ACC112 (cell line): ENCODE measurements around the gene RALGAPA2.

ENCODE experiments used
- H2AFZ ChIP-seq: fragments of 200-600 bp; sonication (generic); one replicate; pipeline ENCODE4 v1.6.0; 2017; ENCODE audit warnings: antibody characterized with exemption, low read length; ENCODE audit not compliant: unreplicated experiment
- H3K27ac ChIP-seq: fragments of 200-600 bp; sonication (generic); 2 replicates; pipeline ENCODE4 v1.5.1; 2014; ENCODE audit warnings: low read depth, mild to moderate bottlenecking, antibody characterized with exemption, low read length, moderate library complexity
- H3K27me3 ChIP-seq: fragments of 200-600 bp; sonication (generic); 2 replicates; pipeline ENCODE4 v1.6.1; 2014; ENCODE audit warnings: mild to moderate bottlenecking, antibody characterized with exemption, low read length, moderate library complexity, mixed read lengths; ENCODE audit not compliant: insufficient read depth
- H3K36me3 ChIP-seq: fragments of 200-600 bp; sonication (generic); 2 replicates; pipeline ENCODE4 v1.6.1; 2016; ENCODE audit warnings: mild to moderate bottlenecking, antibody characterized with exemption, low read length, moderate library complexity, mixed read lengths; ENCODE audit not compliant: insufficient read depth
- H3K4me1 ChIP-seq: fragments of 200-600 bp; sonication (generic); one replicate; pipeline ENCODE4 v1.6.1; 2016; ENCODE audit warnings: low read length, mixed read lengths; ENCODE audit not compliant: insufficient read depth, unreplicated experiment, control insufficient read depth
- H3K4me3 ChIP-seq: fragments of 200-600 bp; sonication (generic); 2 replicates; pipeline ENCODE4 v1.5.1; 2014; ENCODE audit warnings: mild to moderate bottlenecking, low read depth, low read length
- H3K79me2 ChIP-seq: fragments of 200-600 bp; sonication (generic); one replicate; pipeline ENCODE4 v1.6.0; 2016; ENCODE audit warnings: low read length; ENCODE audit not compliant: control insufficient read depth, unreplicated experiment, insufficient read depth

RALGAPA2 gene

DNA sequence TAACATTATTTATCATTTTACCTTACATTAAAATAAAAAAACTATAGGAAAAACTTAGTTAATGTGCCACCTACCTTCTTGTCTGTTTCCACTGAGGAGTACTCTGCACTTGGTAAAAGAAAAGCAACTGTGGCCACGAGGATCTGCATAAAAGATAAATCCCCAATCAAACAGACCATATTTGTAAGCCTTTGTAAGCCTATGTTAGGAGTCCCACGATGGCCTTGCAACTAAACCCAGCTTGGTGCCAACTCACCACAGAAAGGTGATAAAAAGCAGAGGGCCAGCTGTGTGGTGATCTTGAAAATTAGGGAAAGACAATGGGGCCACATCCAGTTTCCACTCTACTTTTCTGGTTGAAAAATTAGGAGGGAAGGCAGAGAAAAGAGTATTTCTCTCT is 187.7 kb downstream of the RALGAPA2 start:
- Histone ChIP-seq H3K4me3 (no peak overlapping the region), H3K79me2 (no peaks in the 10 kb centered on the region), H3K27me3 (no peaks in the 10 kb centered on the region), H2AFZ (no peak overlapping the region), H3K4me1 (no peaks in the 10 kb centered on the region), H3K36me3 (no peaks in the 10 kb centered on the region), H3K27ac (no peak overlapping the region)

DNA sequence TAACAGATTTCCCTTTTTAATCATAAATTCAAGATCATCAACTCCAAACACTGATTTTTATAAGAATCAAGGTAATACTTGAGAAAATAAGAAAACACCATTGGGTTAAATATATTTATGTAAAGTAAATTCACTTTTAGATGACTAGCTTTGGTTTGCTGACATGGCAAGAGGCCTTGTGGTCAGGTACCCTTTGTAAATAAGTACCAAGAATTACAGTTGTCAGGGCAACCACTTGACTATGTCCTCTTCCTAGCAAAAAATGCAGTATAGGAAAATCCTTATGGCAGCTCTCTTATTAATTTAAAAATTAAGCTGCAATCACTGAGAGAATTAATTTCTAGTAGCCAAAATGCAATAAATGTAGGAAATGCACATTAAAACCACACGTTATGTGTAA is 190.7 kb downstream of the RALGAPA2 start:
- Histone ChIP-seq H3K36me3 (no peaks in the 10 kb centered on the region), H3K27me3 (no peaks in the 10 kb centered on the region), H3K4me1 (no peaks in the 10 kb centered on the region), H2AFZ (no peak overlapping the region), H3K4me3 (no peak overlapping the region), H3K79me2 (no peaks in the 10 kb centered on the region), H3K27ac (no peak overlapping the region)

DNA sequence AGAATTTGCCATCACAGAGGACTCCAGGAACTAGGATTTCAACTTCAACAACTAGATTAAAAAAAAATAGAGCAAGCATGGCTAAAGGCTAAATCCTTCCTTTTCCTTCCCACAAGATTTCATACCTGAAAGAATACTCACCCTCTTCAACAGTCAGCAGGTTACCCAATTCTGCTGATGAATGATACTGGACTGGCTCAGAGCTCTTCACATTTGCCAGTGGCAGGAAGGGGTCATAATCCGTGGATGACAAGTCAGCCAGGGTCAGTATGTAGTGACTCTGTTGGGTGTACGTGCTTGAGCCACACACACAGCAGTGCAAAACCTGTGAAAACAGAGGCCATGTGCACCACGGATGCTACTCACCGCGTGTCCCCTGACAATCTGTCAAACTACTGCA is 191.7 kb downstream of the RALGAPA2 start:
- Histone ChIP-seq H3K36me3 (no peaks in the 10 kb centered on the region), H3K4me3 (no peak overlapping the region), H3K79me2 (no peaks in the 10 kb centered on the region), H3K27me3 (no peaks in the 10 kb centered on the region), H2AFZ (no peak overlapping the region), H3K4me1 (no peaks in the 10 kb centered on the region), H3K27ac (no peak overlapping the region)

DNA sequence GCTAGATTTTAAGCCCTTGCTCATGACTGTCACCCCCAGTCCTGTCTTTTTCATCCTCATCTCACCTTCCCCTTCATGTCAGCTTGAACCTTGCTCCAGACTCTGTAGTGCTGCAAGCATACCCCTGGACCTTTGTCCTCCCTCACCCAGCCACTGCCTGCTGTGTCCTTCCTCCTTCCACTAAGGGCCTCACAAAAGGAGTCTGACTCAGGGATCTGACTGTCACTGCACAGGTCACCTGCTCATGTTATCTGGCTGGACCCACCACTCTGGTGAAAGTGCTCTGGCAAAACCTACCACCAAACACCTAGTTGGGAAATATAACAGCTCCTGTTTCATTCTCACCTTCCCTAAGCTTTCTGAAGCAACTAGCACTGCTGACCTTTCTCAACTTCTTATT is 193.2 kb downstream of the RALGAPA2 start:
- H3K36me3 ChIP-seq, result no peaks in the 10 kb centered on the region
- H3K4me1 ChIP-seq, result no peaks in the 10 kb centered on the region
- H3K4me3 ChIP-seq, result no peak overlapping the region
- no peaks in the 10 kb centered on the region for H3K79me2 ChIP-seq
- no peaks in the 10 kb centered on the region for H3K27me3 ChIP-seq
- no peak overlapping the region for H2AFZ ChIP-seq
- no peak overlapping the region for H3K27ac ChIP-seq

DNA sequence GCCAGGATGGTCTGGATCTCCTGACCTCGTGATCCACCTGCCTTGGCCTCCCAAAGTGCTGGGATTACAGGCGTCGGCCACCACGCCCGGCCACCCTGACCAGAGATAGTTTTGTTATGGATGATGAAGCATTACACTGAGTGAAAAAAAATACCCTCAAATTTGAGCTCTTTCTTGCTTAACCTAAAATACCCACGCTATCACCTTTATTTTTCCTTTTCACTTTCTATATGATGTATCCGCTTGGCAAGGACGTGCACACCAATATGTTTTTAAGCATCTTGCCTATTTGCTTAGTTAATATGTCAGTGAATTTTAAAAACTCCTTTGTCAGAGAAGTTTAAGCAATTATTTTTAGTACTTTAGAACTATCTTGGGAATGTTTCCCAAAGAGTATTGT is 194.2 kb downstream of the RALGAPA2 start:
- H3K27me3 ChIP-seq, result no peaks in the 10 kb centered on the region
- H3K4me1 ChIP-seq, result no peaks in the 10 kb centered on the region
- no peak overlapping the region for H3K27ac ChIP-seq
- no peak overlapping the region for H3K4me3 ChIP-seq
- no peaks in the 10 kb centered on the region for H3K36me3 ChIP-seq
- H2AFZ ChIP-seq, result no peak overlapping the region
- H3K79me2 ChIP-seq, result no peaks in the 10 kb centered on the region

DNA sequence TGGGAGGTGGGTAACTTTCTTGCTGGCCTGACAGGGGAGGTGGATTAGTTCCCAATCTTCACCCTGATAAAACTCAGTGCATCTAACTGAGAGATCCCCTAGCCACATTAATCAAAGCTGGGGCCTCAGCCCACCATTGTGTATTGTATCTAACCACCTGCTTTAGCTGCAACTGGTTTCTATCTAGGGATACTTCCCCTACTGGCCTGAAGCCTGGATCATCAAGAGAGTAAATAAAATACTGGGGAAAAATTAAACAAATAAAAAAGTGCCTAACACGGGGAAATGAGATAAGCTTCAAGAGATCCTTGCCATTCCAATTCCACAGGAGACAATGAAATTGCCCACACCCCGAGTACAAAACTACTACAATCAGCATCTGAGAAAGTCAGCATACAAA is 195.1 kb downstream of the RALGAPA2 start:
- Histone ChIP-seq H3K27ac (no peak overlapping the region), H3K79me2 (no peaks in the 10 kb centered on the region), H3K4me3 (no peak overlapping the region), H3K4me1 (no peaks in the 10 kb centered on the region), H2AFZ (no peak overlapping the region), H3K27me3 (no peaks in the 10 kb centered on the region), H3K36me3 (peaks cover 3% of the 10 kb centered on the region; the same call in 1 of the 2 replicates)

DNA sequence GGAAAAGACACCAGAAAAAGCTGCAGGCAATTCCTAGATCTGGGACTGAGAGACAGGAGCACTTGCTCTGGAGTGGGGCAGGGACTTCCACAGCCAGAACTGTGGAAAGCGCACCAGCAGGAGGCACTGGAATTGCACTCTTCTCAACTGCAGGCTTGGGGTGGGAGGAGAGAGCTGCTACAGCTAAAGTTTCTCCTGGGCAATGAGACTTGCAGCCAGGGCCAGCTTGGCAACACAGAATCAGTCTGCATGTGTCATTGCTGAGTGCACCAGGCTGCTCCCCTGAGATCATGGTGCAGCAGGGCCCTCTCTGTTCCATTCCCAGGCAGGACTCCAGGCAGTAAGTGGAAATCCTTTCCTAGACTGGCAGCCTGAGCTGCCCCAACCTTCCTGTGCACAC is 198.7 kb downstream of the RALGAPA2 start:
- Histone ChIP-seq H3K4me1 (no peaks in the 10 kb centered on the region), H3K27me3 (no peaks in the 10 kb centered on the region), H2AFZ (no peak overlapping the region), H3K4me3 (no peak overlapping the region), H3K79me2 (no peaks in the 10 kb centered on the region), H3K27ac (no peak overlapping the region), H3K36me3 (peaks cover 3% of the 10 kb centered on the region; the same call in 1 of the 2 replicates)

DNA sequence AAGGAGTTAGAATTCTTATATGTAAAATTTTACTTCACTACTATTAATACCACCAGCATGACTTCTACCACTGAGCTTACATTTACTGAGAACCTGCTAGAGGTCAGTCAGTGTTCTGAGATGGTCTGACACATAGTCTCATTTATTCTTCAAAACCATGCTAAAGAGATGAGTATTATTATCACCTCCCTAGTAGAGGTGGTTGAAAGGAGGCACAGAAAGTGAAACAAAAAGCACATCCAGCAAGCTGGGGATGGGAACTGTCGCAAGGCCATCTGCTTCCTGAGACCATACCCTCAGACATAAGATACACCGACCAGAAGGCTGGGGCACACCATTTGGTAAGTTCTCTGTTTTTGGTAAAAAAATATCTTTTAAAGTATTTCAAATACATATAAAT is 206.9 kb downstream of the RALGAPA2 start:
- no peak overlapping the region for H3K4me3 ChIP-seq
- H3K4me1 ChIP-seq, result no peaks in the 10 kb centered on the region
- H3K27me3 ChIP-seq, result no peaks in the 10 kb centered on the region
- H3K36me3 ChIP-seq, result no peaks in the 10 kb centered on the region
- no peaks in the 10 kb centered on the region for H3K79me2 ChIP-seq
- no peak overlapping the region for H2AFZ ChIP-seq
- H3K27ac ChIP-seq, result no peak overlapping the region

DNA sequence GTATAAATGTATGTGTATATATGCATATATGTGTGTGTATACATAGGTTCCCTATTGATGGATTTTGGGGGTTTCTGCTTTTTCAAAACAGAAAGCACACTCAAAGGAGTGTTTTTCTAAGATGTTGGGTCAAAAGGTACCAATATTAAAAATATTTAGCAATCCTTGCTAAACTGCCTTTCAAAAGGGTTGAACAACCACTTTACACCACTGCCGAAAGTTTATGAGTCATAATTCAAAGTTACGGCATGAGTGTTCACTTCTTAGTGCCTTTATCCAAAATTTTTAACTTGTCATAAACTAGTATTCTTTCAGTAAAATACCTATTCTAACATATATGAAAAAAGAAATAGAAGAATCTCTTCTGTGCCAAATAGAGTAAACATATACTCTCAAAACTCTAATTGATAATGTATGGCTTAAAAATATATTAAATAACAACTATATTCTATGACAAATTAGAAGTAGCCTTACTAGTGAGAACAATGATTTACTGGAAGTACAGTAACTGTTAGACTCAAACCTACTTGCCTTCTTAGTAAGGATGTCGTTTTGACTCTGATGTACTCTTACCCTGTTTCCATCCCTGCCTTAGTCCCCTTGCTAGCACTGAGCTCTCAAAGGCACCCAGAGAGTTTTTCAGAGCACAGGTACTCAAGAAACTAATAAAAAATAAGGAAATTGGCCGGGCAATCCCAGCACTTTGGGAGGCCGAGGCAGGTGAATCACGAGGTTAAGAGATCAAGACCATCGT is 208.5 kb downstream of the RALGAPA2 start:
- Histone ChIP-seq H3K27ac (no peak overlapping the region), H3K79me2 (no peaks in the 10 kb centered on the region), H3K27me3 (no peaks in the 10 kb centered on the region), H3K4me1 (no peaks in the 10 kb centered on the region), H2AFZ (no peak overlapping the region), H3K4me3 (no peak overlapping the region), H3K36me3 (no peaks in the 10 kb centered on the region)

DNA sequence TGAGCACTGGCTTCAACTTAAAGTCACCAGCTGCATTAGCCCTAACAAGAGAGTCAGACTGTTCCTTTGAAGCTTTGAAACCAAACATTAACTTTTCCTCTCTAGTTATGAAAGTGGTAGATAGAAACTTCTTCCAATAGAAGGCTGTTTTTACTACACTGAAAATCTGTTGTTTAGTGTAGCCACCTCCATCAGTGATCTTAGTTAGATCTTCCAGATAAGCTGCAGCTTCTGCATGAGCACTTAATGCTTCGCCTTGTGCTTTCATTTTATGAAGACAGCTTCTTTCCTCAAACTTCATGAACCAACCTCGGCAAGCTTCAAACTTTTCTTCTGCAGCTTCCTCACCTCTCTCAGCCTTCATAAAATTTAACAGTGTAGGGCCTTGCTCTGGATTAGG is 211.3 kb downstream of the RALGAPA2 start:
- H2AFZ ChIP-seq, result no peak overlapping the region
- no peak overlapping the region for H3K4me3 ChIP-seq
- H3K4me1 ChIP-seq, result no peaks in the 10 kb centered on the region
- H3K79me2 ChIP-seq, result no peaks in the 10 kb centered on the region
- no peaks in the 10 kb centered on the region for H3K36me3 ChIP-seq
- H3K27ac ChIP-seq, result no peak overlapping the region
- no peaks in the 10 kb centered on the region for H3K27me3 ChIP-seq

DNA sequence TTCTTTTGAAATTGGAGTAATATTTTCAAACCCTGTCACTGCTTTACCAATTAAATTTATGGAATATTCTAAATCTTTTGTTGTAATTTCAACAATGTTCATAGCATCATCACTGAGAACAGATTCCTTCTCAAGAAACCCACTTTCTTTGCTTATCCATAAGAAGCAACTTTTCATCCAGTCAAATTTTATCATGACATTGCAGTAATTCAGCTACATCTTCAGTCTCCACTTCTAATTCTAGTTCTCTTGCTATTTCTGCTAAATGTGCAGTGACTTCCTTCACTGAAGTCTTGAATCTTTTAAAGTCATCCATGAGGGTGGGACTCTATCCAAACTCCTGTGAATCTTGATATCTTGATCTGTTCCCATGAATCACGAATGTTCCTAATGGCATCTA is 212.1 kb downstream of the RALGAPA2 start:
- Histone ChIP-seq H3K4me3 (no peak overlapping the region), H2AFZ (no peak overlapping the region), H3K27me3 (no peaks in the 10 kb centered on the region), H3K36me3 (no peaks in the 10 kb centered on the region), H3K79me2 (no peaks in the 10 kb centered on the region), H3K27ac (no peak overlapping the region), H3K4me1 (no peaks in the 10 kb centered on the region)
